ENCODE results near the gene KRTAP9-7. TPM values are rescaled to one million over a fixed set of nuclear protein-coding genes. Genes with fewer than 3 reads are reported as not detected.

Gene KRTAP9-7
- total RNA-seq, 2 donors from 2014 or later, result not detected

Other genes with a start within 250 kb of the KRTAP9-7 start
- gene KRTAP1-5, start 248.5 kb upstream of the KRTAP9-7 start, total RNA-seq, result not detected
- gene KRTAP1-4, start 245.5 kb upstream of the KRTAP9-7 start, total RNA-seq, result not detected
- gene KRTAP1-3, start 240.8 kb upstream of the KRTAP9-7 start, total RNA-seq, result not detected
- gene KRTAP1-1, start 234.2 kb upstream of the KRTAP9-7 start, total RNA-seq, result not detected
- not detected for gene KRTAP2-1, start 228.4 kb upstream of the KRTAP9-7 start, total RNA-seq
- gene KRTAP2-2, start 220.5 kb upstream of the KRTAP9-7 start, total RNA-seq, result not detected
- gene KRTAP2-3, start 215.6 kb upstream of the KRTAP9-7 start, total RNA-seq, result not detected
- not detected for gene KRTAP2-4, start 209.8 kb upstream of the KRTAP9-7 start, total RNA-seq
- gene KRTAP4-7, start 191.5 kb upstream of the KRTAP9-7 start, total RNA-seq, result not detected
- not detected for gene KRTAP4-8, start 177.6 kb upstream of the KRTAP9-7 start, total RNA-seq
- gene KRTAP4-16, start 173.5 kb upstream of the KRTAP9-7 start, total RNA-seq, result not detected
- not detected for gene KRTAP4-9, start 170.3 kb upstream of the KRTAP9-7 start, total RNA-seq
- gene KRTAP4-11, start 157.3 kb upstream of the KRTAP9-7 start, total RNA-seq, result not detected
- gene KRTAP4-12, start 151.5 kb upstream of the KRTAP9-7 start, total RNA-seq, result not detected
- gene KRTAP4-6, start 135.2 kb upstream of the KRTAP9-7 start, total RNA-seq, result not detected
- gene KRTAP4-5, start 125.9 kb upstream of the KRTAP9-7 start, total RNA-seq, result not detected
- gene KRTAP4-4, start 115.0 kb upstream of the KRTAP9-7 start, total RNA-seq, result not detected
- gene KRTAP4-3, start 107.5 kb upstream of the KRTAP9-7 start, total RNA-seq, result not detected
- gene KRTAP4-2, start 97.5 kb upstream of the KRTAP9-7 start, total RNA-seq, result not detected
- gene KRTAP4-1, start 90.8 kb upstream of the KRTAP9-7 start, total RNA-seq, result not detected
- gene KRTAP9-1, start 85.8 kb upstream of the KRTAP9-7 start, total RNA-seq, result not detected
- not detected for gene KRTAP9-2, start 49.0 kb upstream of the KRTAP9-7 start, total RNA-seq
- gene KRTAP9-3, start 43.2 kb upstream of the KRTAP9-7 start, total RNA-seq, result not detected
- gene KRTAP9-8, start 37.7 kb upstream of the KRTAP9-7 start, total RNA-seq, result not detected
- not detected for gene KRTAP9-4, start 26.0 kb upstream of the KRTAP9-7 start, total RNA-seq
- not detected for gene KRTAP9-9, start 20.3 kb upstream of the KRTAP9-7 start, total RNA-seq
- not detected for gene KRTAP9-6, start 10.3 kb upstream of the KRTAP9-7 start, total RNA-seq
- gene KRTAP29-1, start 27.2 kb downstream of the KRTAP9-7 start, total RNA-seq, result not detected
- not detected for gene KRTAP16-1, start 33.6 kb downstream of the KRTAP9-7 start, total RNA-seq
- gene KRTAP17-1, start 40.0 kb downstream of the KRTAP9-7 start, total RNA-seq, result not detected
- gene KRT33A, start 75.1 kb downstream of the KRTAP9-7 start, total RNA-seq, result not detected
- not detected for gene KRT33B, start 94.1 kb downstream of the KRTAP9-7 start, total RNA-seq
- gene KRT34, start 106.6 kb downstream of the KRTAP9-7 start, total RNA-seq, result not detected
- gene KRT31, start 121.9 kb downstream of the KRTAP9-7 start, total RNA-seq, result not detected
- not detected for gene KRT37, start 148.9 kb downstream of the KRTAP9-7 start, total RNA-seq
- not detected for gene KRT38, start 165.3 kb downstream of the KRTAP9-7 start, total RNA-seq
- not detected for gene KRT32, start 191.7 kb downstream of the KRTAP9-7 start, total RNA-seq
- not detected for gene KRT35, start 205.5 kb downstream of the KRTAP9-7 start, total RNA-seq
- not detected for gene KRT36, start 214.2 kb downstream of the KRTAP9-7 start, total RNA-seq
- gene KRT13, start 229.9 kb downstream of the KRTAP9-7 start, total RNA-seq, result not detected
- not detected for gene KRT15, start 243.2 kb downstream of the KRTAP9-7 start, total RNA-seq